ENCODE results near the gene RABGAP1.

The RABGAP1 gene

GRCh38 chr9:123084256-123084655 lies 143.4 kb downstream of the RABGAP1 start:
- TF ChIP-seq, protein P1, sequence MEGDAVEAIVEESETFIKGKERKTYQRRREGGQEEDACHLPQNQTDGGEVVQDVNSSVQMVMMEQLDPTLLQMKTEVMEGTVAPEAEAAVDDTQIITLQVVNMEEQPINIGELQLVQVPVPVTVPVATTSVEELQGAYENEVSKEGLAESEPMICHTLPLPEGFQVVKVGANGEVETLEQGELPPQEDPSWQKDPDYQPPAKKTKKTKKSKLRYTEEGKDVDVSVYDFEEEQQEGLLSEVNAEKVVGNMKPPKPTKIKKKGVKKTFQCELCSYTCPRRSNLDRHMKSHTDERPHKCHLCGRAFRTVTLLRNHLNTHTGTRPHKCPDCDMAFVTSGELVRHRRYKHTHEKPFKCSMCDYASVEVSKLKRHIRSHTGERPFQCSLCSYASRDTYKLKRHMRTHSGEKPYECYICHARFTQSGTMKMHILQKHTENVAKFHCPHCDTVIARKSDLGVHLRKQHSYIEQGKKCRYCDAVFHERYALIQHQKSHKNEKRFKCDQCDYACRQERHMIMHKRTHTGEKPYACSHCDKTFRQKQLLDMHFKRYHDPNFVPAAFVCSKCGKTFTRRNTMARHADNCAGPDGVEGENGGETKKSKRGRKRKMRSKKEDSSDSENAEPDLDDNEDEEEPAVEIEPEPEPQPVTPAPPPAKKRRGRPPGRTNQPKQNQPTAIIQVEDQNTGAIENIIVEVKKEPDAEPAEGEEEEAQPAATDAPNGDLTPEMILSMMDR (IDR thresholded peaks at IDR 0.05; ENCODE audit: control extremely low read depth, extremely low read depth, low read depth, missing control alignments) = no peak
- POLR2A ChIA-PET = no interaction called here
- CTCF ChIA-PET = interaction anchor here (0.9 to 4.3 kb wide), 5 partner anchors 10 to 270 kb away, joined by 3 to 22 read pairs (median 5); no protein-coding TSS in a partner anchor
- no peak for DNase-seq (ENCODE audit: extremely low spot score)

GRCh38 chr9:123085916-123086315 lies 145.1 kb downstream of the RABGAP1 start:
- TF ChIP-seq, protein P1 (IDR thresholded peaks at IDR 0.05; ENCODE audit: control extremely low read depth, extremely low read depth, low read depth, missing control alignments) = no peak
- POLR2A ChIA-PET = no interaction called here
- no peak for DNase-seq (ENCODE audit: extremely low spot score)
- CTCF ChIA-PET = interaction anchor here (1.3 to 4.3 kb wide), 5 partner anchors 11 to 264 kb away, joined by 5 to 22 read pairs (median 6); no protein-coding TSS in a partner anchor

DNA sequence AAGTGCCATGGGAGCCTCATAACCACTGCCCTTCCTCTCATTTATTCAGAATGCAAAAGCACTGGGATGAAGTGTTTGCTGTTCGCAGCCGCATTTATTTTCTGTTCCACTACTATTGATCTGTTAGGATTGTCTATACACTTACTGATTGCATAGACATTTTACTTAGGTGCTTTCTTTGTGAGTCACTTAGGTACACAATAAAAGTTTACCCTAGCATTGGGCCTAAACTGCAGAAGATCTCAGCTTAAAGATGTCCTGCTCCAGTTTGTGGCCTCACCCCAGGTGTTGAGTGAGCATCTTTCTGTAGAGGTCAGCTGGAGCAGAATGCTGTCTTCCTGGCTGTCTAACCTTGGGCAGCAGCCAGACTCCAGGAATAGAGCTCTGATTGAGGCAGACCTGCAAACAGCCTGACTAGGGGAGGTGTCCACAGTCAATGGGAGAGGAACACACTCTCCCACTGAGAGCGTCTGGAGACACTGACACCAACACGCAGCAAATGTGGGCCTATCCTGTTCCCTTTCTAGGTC lies 146.6 kb downstream of the RABGAP1 start:
- TF ChIP-seq, protein P1 (IDR thresholded peaks at IDR 0.05; ENCODE audit: control extremely low read depth, extremely low read depth, low read depth, missing control alignments) = no peak
- no peak for DNase-seq (ENCODE audit: extremely low spot score)
- CTCF ChIA-PET = interaction anchor here (2.2 to 4.3 kb wide), 2 partner anchors 10 to 262 kb away, joined by 6 to 22 read pairs; no protein-coding TSS in a partner anchor
- POLR2A ChIA-PET = no interaction called here

GRCh38 chr9:123089040-123089439 lies 148.2 kb downstream of the RABGAP1 start:
- CTCF ChIA-PET = interaction anchor here (1.0 to 4.9 kb wide), 2 partner anchors 9 to 261 kb away, joined by 3 to 26 read pairs; no protein-coding TSS in a partner anchor
- DNase-seq (ENCODE audit: extremely low spot score) = no peak
- TF ChIP-seq, protein P1 (IDR thresholded peaks at IDR 0.05; ENCODE audit: control extremely low read depth, extremely low read depth, low read depth, missing control alignments) = no peak
- POLR2A ChIA-PET = no interaction called here

- CTCF ChIA-PET = interaction anchor here (1.6 to 6.5 kb wide), 3 partner anchors 8 to 260 kb away, joined by 5 to 42 read pairs (median 26); no protein-coding TSS in a partner anchor
- DNase-seq (ENCODE audit: extremely low spot score) = no peak
- POLR2A ChIA-PET = no interaction called here
- TF ChIP-seq, protein P1 (IDR thresholded peaks at IDR 0.05; ENCODE audit: control extremely low read depth, extremely low read depth, low read depth, missing control alignments) = no peak
Observed at GRCh38 chr9:123089790-123090189, 149.0 kb downstream of the RABGAP1 start.

DNA sequence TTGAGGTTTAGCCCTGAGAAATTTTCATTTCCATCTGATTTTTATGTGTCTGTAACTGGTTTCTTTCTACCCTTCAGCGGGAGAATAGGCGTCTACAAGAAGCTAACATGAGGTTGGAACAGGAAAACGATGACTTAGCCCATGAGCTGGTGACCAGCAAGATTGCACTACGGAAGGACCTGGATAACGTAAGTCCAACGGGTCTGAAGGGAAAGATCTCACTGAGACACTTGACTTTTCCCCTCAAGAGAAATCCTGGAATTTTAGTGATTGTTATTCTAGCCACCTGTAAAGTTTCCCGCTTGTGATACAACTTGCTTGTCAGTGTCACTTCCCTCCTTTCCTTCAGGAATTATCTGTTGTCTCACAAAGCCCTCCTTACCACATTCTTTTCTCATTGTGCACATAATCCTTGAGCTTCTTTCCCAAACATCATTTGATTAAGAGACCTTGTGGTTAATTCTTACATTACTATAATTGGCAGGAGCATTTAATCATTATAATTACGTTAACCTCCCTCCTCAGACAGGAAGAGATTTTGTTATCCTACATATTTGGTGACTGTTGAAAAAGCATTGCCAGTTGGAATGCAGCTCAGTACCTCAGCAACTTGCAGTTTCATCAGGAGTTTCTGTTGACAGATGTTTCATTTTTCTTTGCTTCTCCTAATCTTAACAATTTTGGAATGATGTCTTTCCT lies 149.5 kb downstream of the RABGAP1 start:
- POLR2A ChIA-PET = no interaction called here
- DNase-seq (ENCODE audit: extremely low spot score) = no peak
- CTCF ChIA-PET = interaction anchor here (1.0 to 6.5 kb wide), 6 partner anchors 9 to 260 kb away, joined by 3 to 42 read pairs (median 4); no protein-coding TSS in a partner anchor
- TF ChIP-seq, protein P1 (IDR thresholded peaks at IDR 0.05; ENCODE audit: control extremely low read depth, extremely low read depth, low read depth, missing control alignments) = no peak
